ENCODE results near the gene PAPPA.

The PAPPA gene

GRCh38 chr9:116308076-116308475, 154.5 kb downstream of the PAPPA start:
- no peak overlapping the region for H3K4me3 ChIP-seq (ENCODE audit: low read length)
- DNase-seq (ENCODE audit: low read depth) = no peak
- TF ChIP-seq CTCF (IDR thresholded peaks at IDR 0.05; ENCODE audit: insufficient read depth, low read depth, low read length, missing control alignments) = no peak

- TF ChIP-seq CTCF (IDR thresholded peaks at IDR 0.05; ENCODE audit: insufficient read depth, low read depth, low read length, missing control alignments) = no peak
- no peak for DNase-seq (ENCODE audit: low read depth)
- H3K4me3 ChIP-seq (ENCODE audit: low read length) = no peak overlapping the region
These were observed 156.5 kb downstream of the PAPPA start for GRCh38 chr9:116309900-116310611.

- no peak for TF ChIP-seq CTCF (IDR thresholded peaks at IDR 0.05; ENCODE audit: insufficient read depth, low read depth, low read length, missing control alignments)
- no peak overlapping the region for H3K4me3 ChIP-seq (ENCODE audit: low read length)
- no peak for DNase-seq (ENCODE audit: low read depth)
These were observed 158.6 kb downstream of the PAPPA start for GRCh38 chr9:116312221-116312620.

GRCh38 chr9:116313638-116314037, 160.0 kb downstream of the PAPPA start:
- no peak for TF ChIP-seq CTCF (IDR thresholded peaks at IDR 0.05; ENCODE audit: insufficient read depth, low read depth, low read length, missing control alignments)

GRCh38 chr9:116316246-116316645, 162.7 kb downstream of the PAPPA start:
- DNase-seq (ENCODE audit: low read depth) = no peak
- H3K4me3 ChIP-seq (ENCODE audit: low read length) = no peak overlapping the region
- TF ChIP-seq CTCF (IDR thresholded peaks at IDR 0.05; ENCODE audit: insufficient read depth, low read depth, low read length, missing control alignments) = no peak

More at GRCh38 chr9:116313638-116314037, 160.0 kb downstream of the PAPPA start:
- no peak overlapping the region for H3K4me3 ChIP-seq (ENCODE audit: low read length)
- peak; percentile 3 for DNase-seq (ENCODE audit: low read depth)

GRCh38 chr9:116317503-116317902, 163.9 kb downstream of the PAPPA start:
- no peak for DNase-seq (ENCODE audit: low read depth)
- no peak overlapping the region for H3K4me3 ChIP-seq (ENCODE audit: low read length)
- TF ChIP-seq CTCF (IDR thresholded peaks at IDR 0.05; ENCODE audit: insufficient read depth, low read depth, low read length, missing control alignments) = no peak

Data from epithelial cell of esophagus (primary cell).